Activated CD8-positive, alpha-beta memory T cell treated with anti-CD3 and anti-CD28 coated beads, Interleukin-2, amount 10 ng/mL, durations not matched to agents 7 days and 5 days (primary cell): ENCODE data around the gene AGFG1. TPM values are rescaled to one million over a fixed set of nuclear protein-coding genes. Genes with fewer than 3 reads are reported as not detected.

Source experiments
- ATAC-seq: fragments of 150-1000 bp; cut with Tn5 transposase; one replicate; pipeline ENCODE4 v1.10.0; 2021; ENCODE audit warnings: moderate library complexity
- CTCF ChIA-PET: fragments of 350-600 bp; sonication (Branson Sonifier 250); formaldehyde crosslinking; loops from one replicate; lab custom pipeline; 2021; ENCODE audit warnings: antibody characterized with exemption; lab: Charles Lee
- DNase-seq: peaks from one replicate; pipeline ENCODE4 v3.0.0-alpha.2; 2020
- H3K27ac Mint-ChIP-seq: one replicate; pipeline ENCODE4 v1.8.0; 2021; ENCODE audit warnings: mild to moderate bottlenecking, mixed read lengths
- H3K27me3 Mint-ChIP-seq: one replicate; pipeline ENCODE4 v1.8.0; 2021; ENCODE audit warnings: mixed read lengths
- H3K36me3 Mint-ChIP-seq: one replicate; pipeline ENCODE4 v1.8.0; 2021; ENCODE audit warnings: mild to moderate bottlenecking, mixed read lengths
- H3K4me1 Mint-ChIP-seq: one replicate; pipeline ENCODE4 v1.8.0; 2021; ENCODE audit warnings: mixed read lengths
- H3K4me3 Mint-ChIP-seq: one replicate; pipeline ENCODE4 v1.8.0; 2021; ENCODE audit warnings: mild to moderate bottlenecking, moderate library complexity, mixed read lengths
- H3K9me3 Mint-ChIP-seq: one replicate; pipeline ENCODE4 v1.8.0; 2022; ENCODE audit warnings: low read depth, mixed read lengths
- total RNA-seq, 2 experiments: library from RNA; stranded (reverse); gene quantifications; one replicate each; pipeline ENCODE4 v1.2.3, GENCODE V29; 2021

Gene AGFG1
- 10 to 100 TPM; 56.4 to 94.9 TPM for total RNA-seq

DNA sequence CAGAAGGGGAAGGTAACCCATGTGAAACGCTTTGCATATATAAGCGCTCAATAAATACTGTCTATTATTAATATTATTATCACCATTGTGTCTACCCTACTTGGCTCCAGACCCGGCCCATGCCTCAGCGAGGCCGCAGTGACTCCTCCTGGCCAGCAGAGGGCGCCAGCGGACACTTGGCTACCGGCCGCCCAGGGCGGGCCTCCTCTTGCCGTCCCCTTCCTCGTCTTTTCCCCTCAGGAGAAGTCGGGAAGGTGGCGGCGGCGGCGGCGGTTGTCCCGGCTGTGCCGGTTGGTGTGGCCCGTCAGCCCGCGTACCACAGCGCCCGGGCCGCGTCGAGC, at the start of gene AGFG1:
Gene AGFG1 (plus strand): TSS at position 233 of the 341 bp plus-strand sequence. CDS start 266 bp downstream, outside the sequence.
- CTCF ChIA-PET, result interaction anchor here (0.7 to 1.7 kb wide), 4 partner anchors 8 to 36 kb away, joined by 3 to 7 read pairs (median 4); no protein-coding TSS in a partner anchor
- Mint-ChIP-seq H3K9me3 (no peaks in the 10 kb centered on the region), H3K27me3 (no peaks in the 10 kb centered on the region), H3K27ac (peak within 1 kb of the TSS; percentile 76), H3K4me3 (peak within 1 kb of the TSS; percentile 87), H3K4me1 (peaks cover 27% of the 10 kb centered on the region), H3K36me3 (no peaks in the 10 kb centered on the region)
- ATAC-seq (peak; percentile 87), DNase-seq (peak; percentile 89)

DNA sequence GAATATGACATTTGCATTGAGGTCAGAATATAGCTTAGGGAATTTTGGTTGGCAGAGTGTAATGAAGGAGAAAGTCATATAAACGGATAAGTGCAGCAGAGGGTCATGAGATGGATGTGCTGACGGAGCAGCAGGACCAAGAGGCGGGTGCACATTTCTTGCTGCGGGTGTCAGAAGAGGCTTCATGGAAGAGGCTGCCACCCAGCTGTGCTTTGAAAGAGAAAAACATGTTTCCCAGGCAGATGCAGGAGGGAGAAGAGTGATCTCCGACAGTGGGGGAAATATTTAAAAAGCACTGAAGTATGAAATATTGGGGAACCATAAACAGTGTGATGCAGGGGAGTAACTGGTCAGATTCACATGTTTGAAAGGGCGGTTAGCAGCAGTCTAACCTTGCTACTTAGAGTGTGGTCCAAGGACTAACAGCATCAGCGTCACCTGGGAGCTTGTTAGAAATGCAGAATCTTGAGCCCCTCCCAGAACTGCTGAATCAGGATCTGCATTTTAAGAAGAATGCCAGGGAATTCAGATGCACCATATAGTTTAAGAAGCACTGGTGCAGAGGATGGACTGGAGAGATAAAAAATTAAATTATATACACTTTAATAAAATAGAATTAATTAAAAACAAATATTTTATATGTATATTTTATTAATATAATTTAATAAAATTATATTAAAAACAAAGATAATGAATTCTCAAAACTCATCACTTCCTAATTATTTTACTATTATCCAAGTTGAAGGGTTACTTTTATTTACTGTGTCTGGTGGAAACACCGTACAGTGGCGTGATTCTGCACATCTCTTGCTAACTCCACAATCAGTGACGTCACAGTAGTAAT, 48.1 kb upstream of the AGFG1 start:
- CTCF ChIA-PET, result no interaction called here
- no peak overlapping the region for H3K27ac Mint-ChIP-seq
- no peaks in the 10 kb centered on the region for H3K9me3 Mint-ChIP-seq

DNA sequence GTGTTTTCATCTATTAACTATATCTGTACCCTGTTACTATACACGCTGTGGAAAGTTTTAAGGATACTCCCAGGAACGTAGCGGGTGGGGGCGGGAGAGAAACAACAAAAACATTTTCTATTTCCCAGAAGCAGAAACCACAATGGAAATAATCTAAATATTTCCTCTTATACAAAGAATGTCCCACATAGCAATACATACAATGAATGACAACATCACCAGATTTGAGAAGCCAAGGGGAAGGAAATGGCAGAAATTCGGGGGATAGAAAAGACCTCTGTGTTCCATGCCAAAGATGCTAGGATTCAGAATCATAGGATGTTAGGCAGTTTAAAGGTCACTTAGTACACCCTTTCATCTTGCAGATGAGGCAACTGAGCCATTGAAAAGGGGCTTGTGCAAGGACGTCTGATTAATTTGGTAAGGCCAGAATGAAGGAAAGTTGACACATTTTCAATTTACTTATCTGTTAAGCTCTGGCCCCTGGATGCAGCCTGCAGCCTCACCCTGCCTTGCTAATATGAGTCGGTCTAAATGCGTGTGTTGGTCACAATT, 43.1 kb upstream of the AGFG1 start:
- CTCF ChIA-PET, result no interaction called here

More for the DNA sequence above, 48.1 kb upstream of the AGFG1 start:
- Mint-ChIP-seq H3K27me3 (no peaks in the 10 kb centered on the region), H3K4me3 (no peak overlapping the region), H3K4me1 (no peaks in the 10 kb centered on the region), H3K36me3 (no peaks in the 10 kb centered on the region)
- no peak for DNase-seq
- ATAC-seq, result no peak

DNA sequence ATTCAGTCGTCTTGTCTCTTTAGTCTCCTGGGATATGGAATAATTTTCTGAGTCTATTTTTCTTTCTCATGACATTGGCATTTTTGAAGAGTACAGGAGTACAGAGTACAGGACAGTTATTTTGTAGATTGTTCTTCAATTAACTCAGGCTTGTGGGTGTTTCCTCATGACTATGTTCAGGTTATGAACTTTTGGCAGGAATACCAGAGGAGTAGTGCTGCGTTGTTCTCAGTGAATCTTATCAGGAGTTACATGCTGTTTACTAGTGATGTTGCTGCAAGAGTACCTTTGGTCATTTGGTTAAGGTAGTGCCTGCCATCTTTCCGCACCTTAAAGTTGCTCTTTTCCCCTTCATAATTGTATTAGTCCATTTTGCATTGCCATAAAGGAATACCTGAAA, 41.3 kb upstream of the AGFG1 start:
- Mint-ChIP-seq H3K4me3 (no peak overlapping the region), H3K27me3 (no peaks in the 10 kb centered on the region), H3K4me1 (no peaks in the 10 kb centered on the region), H3K9me3 (peaks cover 12% of the 10 kb centered on the region), H3K27ac (no peak overlapping the region), H3K36me3 (peaks cover 9% of the 10 kb centered on the region)
- ATAC-seq (no peak), DNase-seq (no peak)
- CTCF ChIA-PET, result no interaction called here

More for the DNA sequence above, 43.1 kb upstream of the AGFG1 start:
- Mint-ChIP-seq H3K36me3 (peaks cover 9% of the 10 kb centered on the region), H3K4me1 (no peaks in the 10 kb centered on the region), H3K4me3 (no peak overlapping the region), H3K27me3 (no peaks in the 10 kb centered on the region), H3K9me3 (peaks cover 9% of the 10 kb centered on the region), H3K27ac (no peak overlapping the region)
- ATAC-seq, result no peak
- no peak for DNase-seq

DNA sequence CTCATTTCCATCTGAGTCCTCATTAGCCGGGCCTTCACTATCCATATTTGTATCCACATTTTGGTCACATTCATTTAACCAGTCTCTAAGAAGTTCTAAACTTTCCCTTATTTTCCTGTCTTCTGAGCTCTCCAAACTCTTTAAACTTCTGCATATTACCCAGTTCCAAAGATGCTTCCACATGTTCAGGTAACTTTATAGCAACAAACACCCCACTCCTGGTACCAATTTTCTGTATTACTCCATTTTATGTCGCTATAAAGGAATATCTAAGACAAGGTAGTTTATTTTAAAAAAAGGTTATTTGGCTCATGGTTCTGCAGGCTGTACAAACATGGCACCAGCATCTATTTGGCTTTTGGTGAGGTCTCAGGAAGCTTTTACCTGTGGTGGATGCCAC, 38.8 kb upstream of the AGFG1 start:
- H3K4me3 Mint-ChIP-seq, result no peak overlapping the region
- H3K4me1 Mint-ChIP-seq, result no peaks in the 10 kb centered on the region
- H3K27me3 Mint-ChIP-seq, result no peaks in the 10 kb centered on the region
- DNase-seq (no peak), ATAC-seq (no peak)
- peaks cover 9% of the 10 kb centered on the region for H3K36me3 Mint-ChIP-seq
- CTCF ChIA-PET, result no interaction called here
- peaks cover 12% of the 10 kb centered on the region for H3K9me3 Mint-ChIP-seq
- H3K27ac Mint-ChIP-seq, result no peak overlapping the region

- CTCF ChIA-PET, result no interaction called here
- H3K4me3 Mint-ChIP-seq, result no peak overlapping the region
- peaks cover 12% of the 10 kb centered on the region for H3K9me3 Mint-ChIP-seq
- H3K27me3 Mint-ChIP-seq, result no peaks in the 10 kb centered on the region
- no peak overlapping the region for H3K27ac Mint-ChIP-seq
- H3K4me1 Mint-ChIP-seq, result no peaks in the 10 kb centered on the region
- no peak for DNase-seq
- peaks cover 10% of the 10 kb centered on the region for H3K36me3 Mint-ChIP-seq
- ATAC-seq, result no peak
Observed at GRCh38 chr2:227436436-227437174, 35.4 kb upstream of the AGFG1 start.

- no peaks in the 10 kb centered on the region for H3K4me1 Mint-ChIP-seq
- ATAC-seq (no peak), DNase-seq (no peak)
- CTCF ChIA-PET, result no interaction called here
- no peak overlapping the region for H3K27ac Mint-ChIP-seq
- H3K27me3 Mint-ChIP-seq, result no peaks in the 10 kb centered on the region
- H3K9me3 Mint-ChIP-seq, result peaks cover 2% of the 10 kb centered on the region
- peaks cover 2% of the 10 kb centered on the region for H3K36me3 Mint-ChIP-seq
- no peak overlapping the region for H3K4me3 Mint-ChIP-seq
Observed at GRCh38 chr2:227439214-227439613, 32.7 kb upstream of the AGFG1 start.

GRCh38 chr2:227442639-227443038, 29.3 kb upstream of the AGFG1 start:
- Mint-ChIP-seq H3K27me3 (no peaks in the 10 kb centered on the region), H3K36me3 (peaks cover 2% of the 10 kb centered on the region), H3K4me1 (no peaks in the 10 kb centered on the region), H3K9me3 (no peaks in the 10 kb centered on the region), H3K27ac (no peak overlapping the region), H3K4me3 (no peak overlapping the region)
- no peak for DNase-seq
- CTCF ChIA-PET, result no interaction called here
- no peak for ATAC-seq

- no peaks in the 10 kb centered on the region for H3K4me1 Mint-ChIP-seq
- ATAC-seq (no peak), DNase-seq (no peak)
- CTCF ChIA-PET, result no interaction called here
- no peak overlapping the region for H3K4me3 Mint-ChIP-seq
- no peaks in the 10 kb centered on the region for H3K9me3 Mint-ChIP-seq
- H3K27ac Mint-ChIP-seq, result no peak overlapping the region
- H3K27me3 Mint-ChIP-seq, result no peaks in the 10 kb centered on the region
- peaks cover 2% of the 10 kb centered on the region for H3K36me3 Mint-ChIP-seq
Observed at GRCh38 chr2:227443889-227444568, 27.9 kb upstream of the AGFG1 start.

- no peaks in the 10 kb centered on the region for H3K36me3 Mint-ChIP-seq
- no peaks in the 10 kb centered on the region for H3K27me3 Mint-ChIP-seq
- DNase-seq (no peak), ATAC-seq (no peak)
- no peak overlapping the region for H3K27ac Mint-ChIP-seq
- H3K4me3 Mint-ChIP-seq, result no peak overlapping the region
- H3K4me1 Mint-ChIP-seq, result no peaks in the 10 kb centered on the region
- CTCF ChIA-PET, result no interaction called here
- H3K9me3 Mint-ChIP-seq, result no peaks in the 10 kb centered on the region
Observed at GRCh38 chr2:227447606-227448005, 24.4 kb upstream of the AGFG1 start.

GRCh38 chr2:227450311-227450841, 21.6 kb upstream of the AGFG1 start:
- CTCF ChIA-PET, result no interaction called here
- Mint-ChIP-seq H3K9me3 (no peaks in the 10 kb centered on the region), H3K4me3 (no peak overlapping the region), H3K27me3 (no peaks in the 10 kb centered on the region), H3K36me3 (no peaks in the 10 kb centered on the region), H3K4me1 (no peaks in the 10 kb centered on the region), H3K27ac (no peak overlapping the region)
- ATAC-seq (no peak), DNase-seq (no peak)

- Mint-ChIP-seq H3K9me3 (no peaks in the 10 kb centered on the region), H3K27ac (no peak overlapping the region), H3K27me3 (no peaks in the 10 kb centered on the region), H3K36me3 (no peaks in the 10 kb centered on the region), H3K4me1 (no peaks in the 10 kb centered on the region), H3K4me3 (no peak overlapping the region)
- ATAC-seq (no peak), DNase-seq (no peak)
- CTCF ChIA-PET, result no interaction called here
Observed at GRCh38 chr2:227450926-227451654, 20.9 kb upstream of the AGFG1 start.

GRCh38 chr2:227451655-227451992, 20.3 kb upstream of the AGFG1 start:
- Mint-ChIP-seq H3K9me3 (no peaks in the 10 kb centered on the region), H3K27ac (no peak overlapping the region), H3K36me3 (no peaks in the 10 kb centered on the region), H3K4me3 (no peak overlapping the region), H3K4me1 (no peaks in the 10 kb centered on the region), H3K27me3 (no peaks in the 10 kb centered on the region)
- CTCF ChIA-PET, result no interaction called here
- ATAC-seq, result no peak
- no peak for DNase-seq
